A549 (cell line): ENCODE measurements around the gene IFIT2.
"Not testable (repeated sequence)": the region's sequence is repeated elsewhere in the genome, so short reads cannot be mapped to it uniquely, and the experiment has no call there.

Experiments used
- CEBPB ChIP-seq, 2 experiments: fragments of >200 bp in 1 of 2; sonication (Bioruptor Twin) in 1 of 2; formaldehyde crosslinking in 1 of 2; IDR thresholded peaks; 2 replicates each; pipeline ENCODE4 v1.6.1; 2012 to 2016
- CHD2 ChIP-seq: fragments of 150-350 bp; IDR thresholded peaks from 2 replicates; pipeline ENCODE4 v1.6.1; 2014; ENCODE audit warnings: low read length; ENCODE audit not compliant: partially characterized antibody
- KDM5A ChIP-seq: fragments of 200-600 bp; sonication (generic); IDR thresholded peaks from 2 replicates; pipeline ENCODE4 v1.6.1; 2016; ENCODE audit warnings: antibody characterized with exemption, mild to moderate bottlenecking
- NFE2L2 ChIP-seq: fragments of 150-350 bp; conservative IDR thresholded peaks from 2 replicates; pipeline ENCODE4 v1.6.1; 2014; ENCODE audit warnings: low read length
- NPAS2 ChIP-seq: fragments of 250-450 bp; sonication (Bioruptor Pico); IDR thresholded peaks from 2 replicates; pipeline ENCODE4 v1.8.0; 2022; ENCODE audit warnings: mild to moderate bottlenecking, moderate library complexity, borderline replicate concordance
- POLR2A ChIP-seq: IDR thresholded peaks from 2 replicates; pipeline ENCODE4 v1.6.1; 2012; ENCODE audit warnings: mild to moderate bottlenecking, low read length
- TF ChIP-seq, protein P1 (sequence below): fragments of >200 bp; sonication (Bioruptor Twin); formaldehyde crosslinking; IDR thresholded peaks from 3 replicates; pipeline ENCODE4 v1.5.1; 2016
- TF ChIP-seq, protein P2 (sequence below): fragments of 200-600 bp; sonication (generic); IDR thresholded peaks from 2 replicates; pipeline ENCODE4 v1.6.1; 2016; ENCODE audit warnings: antibody characterized with exemption, mild to moderate bottlenecking, moderate library complexity
- TF ChIP-seq, protein P3 (sequence below): fragments of 250-450 bp; sonication (Bioruptor Pico); IDR thresholded peaks from 2 replicates; pipeline ENCODE4 v1.5.0; 2021; ENCODE audit warnings: mild to moderate bottlenecking, moderate library complexity, borderline replicate concordance

DNA sequence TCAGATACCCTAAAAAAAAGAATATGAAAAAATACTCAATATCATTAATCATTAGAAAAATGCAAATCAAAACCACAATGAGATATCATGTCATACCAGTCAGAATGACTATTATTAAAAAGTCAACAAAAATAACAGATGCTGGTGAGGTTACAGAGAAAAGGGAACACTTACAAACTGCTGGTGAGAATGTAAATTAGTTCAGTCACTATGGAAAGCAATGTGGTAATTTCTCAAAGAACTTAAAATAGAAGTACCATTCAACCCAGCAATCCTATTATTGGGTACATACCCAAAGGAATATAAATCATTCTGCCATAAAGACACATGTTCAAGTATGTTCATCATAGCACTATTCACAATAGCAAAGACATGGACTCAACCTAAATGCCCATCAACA is 23.2 kb downstream of the IFIT2 start:
- TF ChIP-seq CEBPB (IDR thresholded peaks at IDR 0.05); NPAS2 (CRISPR knock-in tag); CHD2; NFE2L2; KDM5A; POLR2A: not testable (repeated sequence)
- TF ChIP-seq, protein P1, sequence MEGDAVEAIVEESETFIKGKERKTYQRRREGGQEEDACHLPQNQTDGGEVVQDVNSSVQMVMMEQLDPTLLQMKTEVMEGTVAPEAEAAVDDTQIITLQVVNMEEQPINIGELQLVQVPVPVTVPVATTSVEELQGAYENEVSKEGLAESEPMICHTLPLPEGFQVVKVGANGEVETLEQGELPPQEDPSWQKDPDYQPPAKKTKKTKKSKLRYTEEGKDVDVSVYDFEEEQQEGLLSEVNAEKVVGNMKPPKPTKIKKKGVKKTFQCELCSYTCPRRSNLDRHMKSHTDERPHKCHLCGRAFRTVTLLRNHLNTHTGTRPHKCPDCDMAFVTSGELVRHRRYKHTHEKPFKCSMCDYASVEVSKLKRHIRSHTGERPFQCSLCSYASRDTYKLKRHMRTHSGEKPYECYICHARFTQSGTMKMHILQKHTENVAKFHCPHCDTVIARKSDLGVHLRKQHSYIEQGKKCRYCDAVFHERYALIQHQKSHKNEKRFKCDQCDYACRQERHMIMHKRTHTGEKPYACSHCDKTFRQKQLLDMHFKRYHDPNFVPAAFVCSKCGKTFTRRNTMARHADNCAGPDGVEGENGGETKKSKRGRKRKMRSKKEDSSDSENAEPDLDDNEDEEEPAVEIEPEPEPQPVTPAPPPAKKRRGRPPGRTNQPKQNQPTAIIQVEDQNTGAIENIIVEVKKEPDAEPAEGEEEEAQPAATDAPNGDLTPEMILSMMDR = not testable (repeated sequence)
- TF ChIP-seq, protein P2, sequence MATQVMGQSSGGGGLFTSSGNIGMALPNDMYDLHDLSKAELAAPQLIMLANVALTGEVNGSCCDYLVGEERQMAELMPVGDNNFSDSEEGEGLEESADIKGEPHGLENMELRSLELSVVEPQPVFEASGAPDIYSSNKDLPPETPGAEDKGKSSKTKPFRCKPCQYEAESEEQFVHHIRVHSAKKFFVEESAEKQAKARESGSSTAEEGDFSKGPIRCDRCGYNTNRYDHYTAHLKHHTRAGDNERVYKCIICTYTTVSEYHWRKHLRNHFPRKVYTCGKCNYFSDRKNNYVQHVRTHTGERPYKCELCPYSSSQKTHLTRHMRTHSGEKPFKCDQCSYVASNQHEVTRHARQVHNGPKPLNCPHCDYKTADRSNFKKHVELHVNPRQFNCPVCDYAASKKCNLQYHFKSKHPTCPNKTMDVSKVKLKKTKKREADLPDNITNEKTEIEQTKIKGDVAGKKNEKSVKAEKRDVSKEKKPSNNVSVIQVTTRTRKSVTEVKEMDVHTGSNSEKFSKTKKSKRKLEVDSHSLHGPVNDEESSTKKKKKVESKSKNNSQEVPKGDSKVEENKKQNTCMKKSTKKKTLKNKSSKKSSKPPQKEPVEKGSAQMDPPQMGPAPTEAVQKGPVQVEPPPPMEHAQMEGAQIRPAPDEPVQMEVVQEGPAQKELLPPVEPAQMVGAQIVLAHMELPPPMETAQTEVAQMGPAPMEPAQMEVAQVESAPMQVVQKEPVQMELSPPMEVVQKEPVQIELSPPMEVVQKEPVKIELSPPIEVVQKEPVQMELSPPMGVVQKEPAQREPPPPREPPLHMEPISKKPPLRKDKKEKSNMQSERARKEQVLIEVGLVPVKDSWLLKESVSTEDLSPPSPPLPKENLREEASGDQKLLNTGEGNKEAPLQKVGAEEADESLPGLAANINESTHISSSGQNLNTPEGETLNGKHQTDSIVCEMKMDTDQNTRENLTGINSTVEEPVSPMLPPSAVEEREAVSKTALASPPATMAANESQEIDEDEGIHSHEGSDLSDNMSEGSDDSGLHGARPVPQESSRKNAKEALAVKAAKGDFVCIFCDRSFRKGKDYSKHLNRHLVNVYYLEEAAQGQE = not testable (repeated sequence)
- TF ChIP-seq, protein P3, sequence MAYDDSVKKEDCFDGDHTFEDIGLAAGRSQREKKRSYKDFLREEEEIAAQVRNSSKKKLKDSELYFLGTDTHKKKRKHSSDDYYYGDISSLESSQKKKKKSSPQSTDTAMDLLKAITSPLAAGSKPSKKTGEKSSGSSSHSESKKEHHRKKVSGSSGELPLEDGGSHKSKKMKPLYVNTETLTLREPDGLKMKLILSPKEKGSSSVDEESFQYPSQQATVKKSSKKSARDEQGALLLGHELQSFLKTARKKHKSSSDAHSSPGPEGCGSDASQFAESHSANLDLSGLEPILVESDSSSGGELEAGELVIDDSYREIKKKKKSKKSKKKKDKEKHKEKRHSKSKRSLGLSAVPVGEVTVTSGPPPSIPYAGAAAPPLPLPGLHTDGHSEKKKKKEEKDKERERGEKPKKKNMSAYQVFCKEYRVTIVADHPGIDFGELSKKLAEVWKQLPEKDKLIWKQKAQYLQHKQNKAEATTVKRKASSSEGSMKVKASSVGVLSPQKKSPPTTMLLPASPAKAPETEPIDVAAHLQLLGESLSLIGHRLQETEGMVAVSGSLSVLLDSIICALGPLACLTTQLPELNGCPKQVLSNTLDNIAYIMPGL (CRISPR knock-in tag) = not testable (repeated sequence)
